GM23338 (cell line): ENCODE results near the gene HMCN2. TPM values are rescaled to one million over a fixed set of nuclear protein-coding genes. Genes with fewer than 3 reads are reported as not detected.

Source experiments
- ATAC-seq: fragments of 200-7000 bp; cut with Tn5 transposase; 3 replicates; pipeline ENCODE4 v1.9.1; 2020
- DNase-seq: peaks from one replicate; pipeline ENCODE4 v3.0.0-alpha.2; 2015; ENCODE audit warnings: low spot score
- H2AFZ ChIP-seq: fragments of 200-600 bp; sonication (generic); 2 replicates; pipeline ENCODE4 v1.8.0; 2016; ENCODE audit warnings: antibody characterized with exemption, mild to moderate bottlenecking, moderate library complexity
- H3F3A ChIP-seq: fragments of 200-600 bp; sonication (generic); replicated peaks from 2 replicates; pipeline ENCODE4 v1.8.0; 2017; ENCODE audit warnings: antibody characterized with exemption, mixed run types, low read depth
- H3K27ac ChIP-seq: fragments of 200-600 bp; sonication (generic); 2 replicates; pipeline ENCODE4 v1.6.1; 2016; ENCODE audit warnings: low read depth
- H3K27me3 ChIP-seq: fragments of 200-600 bp; sonication (generic); 2 replicates; pipeline ENCODE4 v1.8.0; 2016; ENCODE audit warnings: mild to moderate bottlenecking, mixed run types, moderate library complexity; ENCODE audit not compliant: insufficient read depth
- H3K36me3 ChIP-seq: fragments of 200-600 bp; sonication (generic); 2 replicates; pipeline ENCODE4 v1.8.0; 2016; ENCODE audit warnings: mild to moderate bottlenecking; ENCODE audit not compliant: insufficient read depth
- H3K4me1 ChIP-seq: fragments of 200-600 bp; sonication (generic); 2 replicates; pipeline ENCODE4 v1.8.0; 2016; ENCODE audit warnings: mild to moderate bottlenecking, moderate library complexity; ENCODE audit not compliant: insufficient read depth
- H3K4me2 ChIP-seq: fragments of 200-600 bp; sonication (generic); 2 replicates; pipeline ENCODE4 v1.7.1; 2017; ENCODE audit warnings: mixed run types
- H3K4me3 ChIP-seq: fragments of 200-600 bp; sonication (generic); 2 replicates; pipeline ENCODE4 v1.6.1; 2016; ENCODE audit warnings: mixed run types
- H3K79me2 ChIP-seq: fragments of 200-600 bp; sonication (generic); replicated peaks from 2 replicates; pipeline ENCODE4 v1.8.0; 2017; ENCODE audit warnings: mild to moderate bottlenecking; ENCODE audit not compliant: insufficient read depth
- H3K9me2 ChIP-seq: fragments of 200-600 bp; sonication (generic); 2 replicates; pipeline ENCODE4 v1.8.0; 2017; ENCODE audit not compliant: insufficient read depth
- H4K20me1 ChIP-seq: fragments of 200-600 bp; sonication (generic); replicated peaks from 2 replicates; pipeline ENCODE4 v1.8.0; 2017; ENCODE audit warnings: mild to moderate bottlenecking; ENCODE audit not compliant: insufficient read depth
- H3K27ac Mint-ChIP-seq: 2 replicates; pipeline ENCODE4 v1.8.0; 2020; ENCODE audit warnings: inconsistent platforms, mild to moderate bottlenecking, moderate library complexity, mixed read lengths
- H3K27me3 Mint-ChIP-seq: 3 replicates; pipeline ENCODE4 v1.8.0; 2022; ENCODE audit warnings: low read depth, mild to moderate bottlenecking, moderate library complexity, mixed read lengths, inconsistent platforms; ENCODE audit not compliant: insufficient read depth, poor library complexity
- H3K36me3 Mint-ChIP-seq: 3 replicates; pipeline ENCODE4 v1.8.0; 2021; ENCODE audit warnings: low read depth, mild to moderate bottlenecking, inconsistent platforms, moderate library complexity, mixed read lengths
- H3K4me1 Mint-ChIP-seq: 3 replicates; pipeline ENCODE4 v1.8.0; 2020; ENCODE audit warnings: mild to moderate bottlenecking, inconsistent platforms, mixed read lengths
- H3K4me3 Mint-ChIP-seq: 3 replicates; pipeline ENCODE4 v1.8.0; 2021; ENCODE audit warnings: moderate library complexity, mild to moderate bottlenecking, inconsistent platforms, mixed read lengths
- H3K9me3 Mint-ChIP-seq: 3 replicates; pipeline ENCODE4 v1.8.0; 2020; ENCODE audit warnings: moderate library complexity, mild to moderate bottlenecking, inconsistent platforms, mixed read lengths
- CREB1 ChIP-seq: fragments of 250-450 bp; sonication (Bioruptor Pico); IDR thresholded peaks from 2 replicates; pipeline ENCODE4 v1.5.0; 2020; ENCODE audit warnings: low read depth, mild to moderate bottlenecking, moderate library complexity
- CTCF ChIP-seq, 2 experiments: fragments of 200-600 bp in 1 of 2; sonication (generic) in 1 of 2; conservative IDR thresholded peaks; 2 replicates each; pipeline versions ENCODE4 v1.5.1 to v1.6.1; 2016 to 2017; ENCODE audit warnings: antibody characterized with exemption in 2 of 2, low read depth in 2 of 2, mild to moderate bottlenecking in 2 of 2, moderate library complexity in 1 of 2
- ETS1 ChIP-seq: IDR thresholded peaks from 2 replicates; pipeline ENCODE4 v1.6.1; 2016; ENCODE audit warnings: antibody characterized with exemption
- EZH2 ChIP-seq: fragments of 200-600 bp; sonication (generic); IDR thresholded peaks from one replicate; pipeline ENCODE4 v1.8.0; 2017; ENCODE audit warnings: antibody characterized with exemption, mild to moderate bottlenecking, low read depth; ENCODE audit not compliant: unreplicated experiment
- EZH2phosphoT487 ChIP-seq: fragments of 200-600 bp; sonication (generic); IDR thresholded peaks from one replicate; pipeline ENCODE4 v1.8.1; 2018; ENCODE audit warnings: antibody characterized with exemption; ENCODE audit not compliant: unreplicated experiment
- JUNB ChIP-seq: IDR thresholded peaks from one replicate; pipeline ENCODE4 v1.6.1; 2016; ENCODE audit warnings: antibody characterized with exemption; ENCODE audit not compliant: unreplicated experiment
- NANOG ChIP-seq: IDR thresholded peaks from 2 replicates; pipeline ENCODE4 v1.6.1; 2016; ENCODE audit warnings: antibody characterized with exemption, borderline replicate concordance
- POLR2AphosphoS5 ChIP-seq: IDR thresholded peaks from 2 replicates; pipeline ENCODE4 v1.6.1; 2016; ENCODE audit warnings: antibody characterized with exemption, low read depth
- REST ChIP-seq: IDR thresholded peaks from one replicate; pipeline ENCODE4 v1.6.1; 2018; ENCODE audit warnings: antibody characterized with exemption; ENCODE audit not compliant: unreplicated experiment
- STAT1 ChIP-seq: IDR thresholded peaks from one replicate; pipeline ENCODE4 v1.6.1; 2016; ENCODE audit warnings: antibody characterized with exemption; ENCODE audit not compliant: unreplicated experiment
- ZNF114 ChIP-seq: fragments of 250-450 bp; sonication (Bioruptor Pico); IDR thresholded peaks from 2 replicates; pipeline ENCODE4 v1.5.0; 2020; ENCODE audit warnings: mild to moderate bottlenecking, moderate library complexity
- ZNF331 ChIP-seq: fragments of 250-450 bp; sonication (Bioruptor Pico); IDR thresholded peaks from 2 replicates; pipeline ENCODE4 v1.5.0; 2020; ENCODE audit warnings: low read depth, mild to moderate bottlenecking, moderate library complexity
- ZNF462 ChIP-seq: fragments of 250-450 bp; sonication (Bioruptor Pico); IDR thresholded peaks from 2 replicates; pipeline ENCODE4 v1.5.0; 2020; ENCODE audit warnings: mild to moderate bottlenecking, moderate library complexity
- polyA plus RNA-seq: library from polyadenylated mRNA; unstranded; fragments of >200 nt; fragmentation: Nextera tagmentation; extraction: Ambion mirVana; gene quantifications from 2 replicates; pipeline ENCODE4 v1.2.1, GENCODE V29; 2016
- total RNA-seq: library from RNA; depleted of rRNA; stranded (reverse); fragments of >200 nt; shearing (Covaris generic); gene quantifications from 2 replicates; pipeline ENCODE4 v1.2.3, GENCODE V29; 2014

The HMCN2 gene
- total and polyA plus RNA-seq, 2 experiments from 2014 or later: 1.3 to 4.7 TPM

GRCh38 chr9:130383979-130384676 is 118.6 kb downstream of the HMCN2 start:
- Mint-ChIP-seq H3K4me1 (no peaks in the 10 kb centered on the region), H3K27me3 (no peaks in the 10 kb centered on the region), H3K36me3 (peaks cover 6% of the 10 kb centered on the region; the same call in 2 of the 3 replicates), H3K9me3 (no peaks in the 10 kb centered on the region), H3K4me3 (no peak overlapping the region), H3K27ac (peak overlapping the region; percentile 36; the same call in 1 of the 2 replicates)
- Histone ChIP-seq H3K27ac (no peak overlapping the region), H3F3A (no peaks in the 10 kb centered on the region), H3K27me3 (no peaks in the 10 kb centered on the region), H3K79me2 (no peaks in the 10 kb centered on the region), H3K4me1 (no peaks in the 10 kb centered on the region), H3K4me3 (no peak overlapping the region), H4K20me1 (no peaks in the 10 kb centered on the region), H3K9me2 (no peaks in the 10 kb centered on the region), H3K4me2 (no peak overlapping the region), H3K36me3 (no peaks in the 10 kb centered on the region), H2AFZ (no peak overlapping the region)
- TF ChIP-seq JUNB (no peak), ETS1 (no peak), POLR2AphosphoS5 (no peak), ZNF331 (CRISPR knock-in tag) (no peak), REST (no peak), CREB1 (CRISPR knock-in tag) (no peak), CTCF (conservative IDR thresholded peaks at IDR 0.05; ENCODE audit: low read depth in 2 of 2) (no peak), EZH2 (no peak), ZNF114 (CRISPR knock-in tag) (no peak), ZNF462 (no peak), EZH2phosphoT487 (no peak), NANOG (no peak), STAT1 (no peak)
- ATAC-seq (no peak), DNase-seq (no peak)
